Hepatocyte (in vitro differentiated cells): ENCODE measurements around the gene DSCAM.

ENCODE experiments used
- EZH2 ChIP-seq: fragments of 200-600 bp; sonication (generic); IDR thresholded peaks from 2 replicates; pipeline ENCODE4 v1.6.1; 2016; ENCODE audit warnings: antibody characterized with exemption, mild to moderate bottlenecking, borderline replicate concordance
- TF ChIP-seq, protein P1 (sequence below): fragments of 200-600 bp; sonication (generic); IDR thresholded peaks from 2 replicates; pipeline ENCODE4 v1.5.1; 2016; ENCODE audit warnings: antibody characterized with exemption, mild to moderate bottlenecking; ENCODE audit not compliant: poor library complexity

DNA sequence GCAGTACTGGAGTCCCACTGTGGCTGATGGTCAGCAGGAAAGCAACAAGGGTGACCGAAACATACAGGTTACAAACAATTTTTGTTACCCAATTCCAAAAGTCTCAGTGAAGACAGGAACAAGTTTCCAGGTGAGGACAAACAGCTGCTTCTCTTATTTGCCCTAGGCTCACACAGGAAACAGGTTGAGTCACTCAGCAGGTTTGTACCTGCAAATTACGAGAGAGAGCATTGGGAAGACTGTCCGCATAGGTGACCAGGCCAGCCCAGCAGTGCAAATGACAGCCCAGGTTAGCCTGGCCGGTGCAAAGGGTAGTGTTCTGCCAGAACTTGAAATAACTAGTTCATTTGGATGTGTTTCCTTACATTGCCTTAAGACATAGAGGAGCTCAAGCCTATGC is 40.0 kb upstream of the DSCAM start:
- TF ChIP-seq, protein P1, sequence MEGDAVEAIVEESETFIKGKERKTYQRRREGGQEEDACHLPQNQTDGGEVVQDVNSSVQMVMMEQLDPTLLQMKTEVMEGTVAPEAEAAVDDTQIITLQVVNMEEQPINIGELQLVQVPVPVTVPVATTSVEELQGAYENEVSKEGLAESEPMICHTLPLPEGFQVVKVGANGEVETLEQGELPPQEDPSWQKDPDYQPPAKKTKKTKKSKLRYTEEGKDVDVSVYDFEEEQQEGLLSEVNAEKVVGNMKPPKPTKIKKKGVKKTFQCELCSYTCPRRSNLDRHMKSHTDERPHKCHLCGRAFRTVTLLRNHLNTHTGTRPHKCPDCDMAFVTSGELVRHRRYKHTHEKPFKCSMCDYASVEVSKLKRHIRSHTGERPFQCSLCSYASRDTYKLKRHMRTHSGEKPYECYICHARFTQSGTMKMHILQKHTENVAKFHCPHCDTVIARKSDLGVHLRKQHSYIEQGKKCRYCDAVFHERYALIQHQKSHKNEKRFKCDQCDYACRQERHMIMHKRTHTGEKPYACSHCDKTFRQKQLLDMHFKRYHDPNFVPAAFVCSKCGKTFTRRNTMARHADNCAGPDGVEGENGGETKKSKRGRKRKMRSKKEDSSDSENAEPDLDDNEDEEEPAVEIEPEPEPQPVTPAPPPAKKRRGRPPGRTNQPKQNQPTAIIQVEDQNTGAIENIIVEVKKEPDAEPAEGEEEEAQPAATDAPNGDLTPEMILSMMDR, result no peak
- TF ChIP-seq EZH2, result no peak
